Stimulated activated CD4-positive, alpha-beta T cell treated with anti-CD3 and anti-CD28 coated beads, Interleukin-1b, Interleukin-23, amount 100 ng/mL, for 4 hours (primary cell): Measurements from ENCODE around the gene EDARADD.

Experiments
- DNase-seq, 2 donors: peaks; one replicate each; pipeline ENCODE4 v3.0.0-alpha.2; 2020; ENCODE audit warnings: low read depth in 2 of 2

Gene EDARADD

GRCh38 chr1:236392182-236392581, 1.9 kb upstream of the EDARADD start:
- DNase-seq = no peak

- no peak for DNase-seq
Measured at GRCh38 chr1:236394879-236395229, 768 bp downstream of the EDARADD start.

- DNase-seq = peak; percentile 12 to 22
Measured at GRCh38 chr1:236395230-236395946, 1.3 kb downstream of the EDARADD start.

GRCh38 chr1:236395947-236396664, 2.0 kb downstream of the EDARADD start:
- DNase-seq = peak in 1 of 2 donors; percentile 15

GRCh38 chr1:236396665-236397043, 2.6 kb downstream of the EDARADD start:
- DNase-seq = no peak

- DNase-seq = no peak
Measured at GRCh38 chr1:236397173-236397759, 3.2 kb downstream of the EDARADD start.

- DNase-seq = no peak
Measured at GRCh38 chr1:236398538-236398937, 4.5 kb downstream of the EDARADD start.

GRCh38 chr1:236400061-236400603, 6.0 kb downstream of the EDARADD start:
- DNase-seq = no peak

GRCh38 chr1:236401698-236402097, 7.6 kb downstream of the EDARADD start:
- no peak for DNase-seq

GRCh38 chr1:236403905-236404696, 10.0 kb downstream of the EDARADD start:
- DNase-seq = no peak

- no peak for DNase-seq
Measured at GRCh38 chr1:236407059-236407458, 13.0 kb downstream of the EDARADD start.

GRCh38 chr1:236413688-236414087, 19.6 kb downstream of the EDARADD start:
- no peak for DNase-seq

- DNase-seq = no peak
Measured at GRCh38 chr1:236416165-236416564, 22.1 kb downstream of the EDARADD start.

- no peak for DNase-seq
Measured at GRCh38 chr1:236417336-236417735, 23.2 kb downstream of the EDARADD start.

- no peak for DNase-seq
Measured at GRCh38 chr1:236419502-236419901, 25.4 kb downstream of the EDARADD start.

GRCh38 chr1:236421022-236421421, 26.9 kb downstream of the EDARADD start:
- no peak for DNase-seq

GRCh38 chr1:236421850-236422516, 27.9 kb downstream of the EDARADD start:
- no peak for DNase-seq

GRCh38 chr1:236422517-236422876, 28.4 kb downstream of the EDARADD start:
- no peak for DNase-seq

GRCh38 chr1:236425031-236425663, 31.1 kb downstream of the EDARADD start:
- DNase-seq = no peak

- no peak for DNase-seq
Measured at GRCh38 chr1:236426215-236426614, 32.1 kb downstream of the EDARADD start.

GRCh38 chr1:236429715-236430274, 35.7 kb downstream of the EDARADD start:
- DNase-seq = no peak
